ENCODE results near the gene USHBP1.
A peak's percentile ranks its signal among the peaks of the same experiment; 100 is the strongest.

USHBP1 gene

GRCh38 chr19:17264641-17264979 is at the start of gene USHBP1:
Gene USHBP1 (minus strand): TSS chr19:17264745. CDS start chr19:17264299, 446 bp downstream.
- Mint-ChIP-seq H3K9me3 (no peaks in the 10 kb centered on the region), H3K4me1 (peaks cover 24% of the 10 kb centered on the region), H3K36me3 (ENCODE audit: low read depth) (peaks cover 5% of the 10 kb centered on the region), H3K27ac (no peak within 1 kb of the TSS), H3K27me3 (peaks cover 6% of the 10 kb centered on the region), H3K4me3 (no peak within 1 kb of the TSS)
- no peak for DNase-seq
- no peak for ATAC-seq

- peaks cover 10% of the 10 kb centered on the region for H3K36me3 Mint-ChIP-seq (ENCODE audit: low read depth)
- DNase-seq (no peak), ATAC-seq (no peak)
- H3K27me3 Mint-ChIP-seq, result peaks cover 2% of the 10 kb centered on the region
- no peak overlapping the region for H3K4me3 Mint-ChIP-seq
- H3K27ac Mint-ChIP-seq, result no peak overlapping the region
- peaks cover 21% of the 10 kb centered on the region for H3K4me1 Mint-ChIP-seq
- H3K9me3 Mint-ChIP-seq, result no peaks in the 10 kb centered on the region
Observed at GRCh38 chr19:17314007-17314593, 49.6 kb upstream of the USHBP1 start.

GRCh38 chr19:17312189-17313113 is 47.9 kb upstream of the USHBP1 start:
- H3K4me1 Mint-ChIP-seq, result peaks cover 30% of the 10 kb centered on the region
- peaks cover 10% of the 10 kb centered on the region for H3K36me3 Mint-ChIP-seq (ENCODE audit: low read depth)
- H3K9me3 Mint-ChIP-seq, result no peaks in the 10 kb centered on the region
- peaks cover 2% of the 10 kb centered on the region for H3K27me3 Mint-ChIP-seq
- no peak overlapping the region for H3K27ac Mint-ChIP-seq
- no peak for ATAC-seq
- no peak for DNase-seq
- H3K4me3 Mint-ChIP-seq, result no peak overlapping the region

GRCh38 chr19:17311455-17312188 is 47.1 kb upstream of the USHBP1 start:
- no peak for DNase-seq
- H3K27ac Mint-ChIP-seq, result peak overlapping the region; percentile 36
- no peak for ATAC-seq

GRCh38 chr19:17309965-17310461 is 45.5 kb upstream of the USHBP1 start:
- peak overlapping the region; percentile 90 for H3K27ac Mint-ChIP-seq

More at GRCh38 chr19:17311455-17312188, 47.1 kb upstream of the USHBP1 start:
- Mint-ChIP-seq H3K9me3 (no peaks in the 10 kb centered on the region), H3K27me3 (peaks cover 2% of the 10 kb centered on the region), H3K4me1 (peaks cover 35% of the 10 kb centered on the region), H3K4me3 (no peak overlapping the region), H3K36me3 (ENCODE audit: low read depth) (peaks cover 10% of the 10 kb centered on the region)

GRCh38 chr19:17309198-17309964 is 44.8 kb upstream of the USHBP1 start, which contains the start of gene DDA1:
Gene DDA1 (plus strand): TSS chr19:17309563. CDS start chr19:17309655, 92 bp downstream.
- Mint-ChIP-seq H3K9me3 (no peaks in the 10 kb centered on the region), H3K27ac (peak within 1 kb of the TSS; percentile 90), H3K36me3 (ENCODE audit: low read depth) (peaks cover 5% of the 10 kb centered on the region), H3K27me3 (peaks cover 2% of the 10 kb centered on the region), H3K4me3 (peak within 1 kb of the TSS; percentile 84), H3K4me1 (peaks cover 46% of the 10 kb centered on the region)
- DNase-seq (peak; percentile 98), ATAC-seq (peak; percentile 87)

More at GRCh38 chr19:17309965-17310461, 45.5 kb upstream of the USHBP1 start:
- ATAC-seq, result no peak
- DNase-seq, result no peak
- peaks cover 5% of the 10 kb centered on the region for H3K36me3 Mint-ChIP-seq (ENCODE audit: low read depth)
- peaks cover 39% of the 10 kb centered on the region for H3K4me1 Mint-ChIP-seq
- no peaks in the 10 kb centered on the region for H3K9me3 Mint-ChIP-seq
- H3K27me3 Mint-ChIP-seq, result peaks cover 2% of the 10 kb centered on the region
- H3K4me3 Mint-ChIP-seq, result peak overlapping the region; percentile 84

GRCh38 chr19:17307876-17308377 is 43.4 kb upstream of the USHBP1 start:
- Mint-ChIP-seq H3K27ac (no peak overlapping the region), H3K9me3 (no peaks in the 10 kb centered on the region), H3K4me1 (peaks cover 53% of the 10 kb centered on the region), H3K27me3 (peaks cover 2% of the 10 kb centered on the region), H3K36me3 (ENCODE audit: low read depth) (peaks cover 5% of the 10 kb centered on the region), H3K4me3 (peak overlapping the region; percentile 90)
- ATAC-seq, result no peak
- no peak for DNase-seq

- ATAC-seq, result no peak
- H3K4me1 Mint-ChIP-seq, result peaks cover 52% of the 10 kb centered on the region
- H3K9me3 Mint-ChIP-seq, result no peaks in the 10 kb centered on the region
- DNase-seq, result no peak
- H3K27ac Mint-ChIP-seq, result peak overlapping the region; percentile 91
- peaks cover 5% of the 10 kb centered on the region for H3K36me3 Mint-ChIP-seq (ENCODE audit: low read depth)
- peaks cover 2% of the 10 kb centered on the region for H3K27me3 Mint-ChIP-seq
- H3K4me3 Mint-ChIP-seq, result peak overlapping the region; percentile 90
Observed at GRCh38 chr19:17306285-17306714, 41.8 kb upstream of the USHBP1 start.

GRCh38 chr19:17305517-17306284 is 41.2 kb upstream of the USHBP1 start, which contains the start of gene MRPL34:
Gene MRPL34 (plus strand): TSS chr19:17305872. CDS start chr19:17305893, 21 bp downstream.
- H3K27ac Mint-ChIP-seq, result peak within 1 kb of the TSS; percentile 91
- peaks cover 4% of the 10 kb centered on the region for H3K36me3 Mint-ChIP-seq (ENCODE audit: low read depth)
- H3K9me3 Mint-ChIP-seq, result no peaks in the 10 kb centered on the region
- peak within 1 kb of the TSS; percentile 90 for H3K4me3 Mint-ChIP-seq
- peaks cover 48% of the 10 kb centered on the region for H3K4me1 Mint-ChIP-seq
- H3K27me3 Mint-ChIP-seq, result peaks cover 2% of the 10 kb centered on the region
- DNase-seq (peak; percentile 95), ATAC-seq (peak; percentile 71)

GRCh38 chr19:17305216-17305516 is 40.6 kb upstream of the USHBP1 start:
- Mint-ChIP-seq H3K36me3 (ENCODE audit: low read depth) (peaks cover 3% of the 10 kb centered on the region), H3K9me3 (no peaks in the 10 kb centered on the region), H3K4me1 (peaks cover 46% of the 10 kb centered on the region), H3K4me3 (peak overlapping the region; percentile 90), H3K27me3 (peaks cover 2% of the 10 kb centered on the region), H3K27ac (peak overlapping the region; percentile 87)
- ATAC-seq (no peak), DNase-seq (no peak)

GRCh38 chr19:17304386-17305215 is 40.1 kb upstream of the USHBP1 start:
- H3K27me3 Mint-ChIP-seq, result peaks cover 2% of the 10 kb centered on the region
- DNase-seq (no peak), ATAC-seq (no peak)
- peak overlapping the region; percentile 90 for H3K4me3 Mint-ChIP-seq
- H3K36me3 Mint-ChIP-seq (ENCODE audit: low read depth), result peaks cover 3% of the 10 kb centered on the region
- no peaks in the 10 kb centered on the region for H3K9me3 Mint-ChIP-seq
- peaks cover 44% of the 10 kb centered on the region for H3K4me1 Mint-ChIP-seq
- peak overlapping the region; percentile 87 for H3K27ac Mint-ChIP-seq

GRCh38 chr19:17303940-17304267 is 39.4 kb upstream of the USHBP1 start:
- Mint-ChIP-seq H3K27me3 (no peaks in the 10 kb centered on the region), H3K9me3 (no peaks in the 10 kb centered on the region)

More at GRCh38 chr19:17303940-17304267, 39.4 kb upstream of the USHBP1 start:
- no peak for ATAC-seq
- Mint-ChIP-seq H3K4me3 (peak overlapping the region; percentile 65), H3K27ac (no peak overlapping the region), H3K4me1 (peaks cover 40% of the 10 kb centered on the region), H3K36me3 (ENCODE audit: low read depth) (peaks cover 3% of the 10 kb centered on the region)
- no peak for DNase-seq

Data from activated naive CD8-positive, alpha-beta T cell treated with anti-CD3 and anti-CD28 coated beads, Interleukin-2, amount 50 U/mL, for 24 hours (primary cell).